BE2C (cell line): ENCODE measurements around the gene RSRP1.
"Not testable (repeated sequence)": the region's sequence is repeated elsewhere in the genome, so short reads cannot be mapped to it uniquely, and the experiment has no call there.

Source experiments
- DNase-seq: peaks from one replicate; pipeline ENCODE4 v3.0.0-alpha.2; 2020
- H3K27me3 ChIP-seq: fragments of 250-450 bp; sonication (Bioruptor Pico); 2 replicates; pipeline ENCODE4 v1.5.1; 2020; ENCODE audit warnings: mild to moderate bottlenecking
- H3K36me3 ChIP-seq: fragments of 250-450 bp; sonication (Bioruptor Pico); 2 replicates; pipeline ENCODE4 v1.5.1; 2020; ENCODE audit warnings: mild to moderate bottlenecking
- H3K4me1 ChIP-seq: fragments of 250-450 bp; sonication (Bioruptor Pico); 2 replicates; pipeline ENCODE4 v1.5.1; 2020
- H3K4me3 ChIP-seq: 2 replicates; pipeline ENCODE4 v1.5.1; 2011; ENCODE audit warnings: low read depth, low read length
- H3K9me3 ChIP-seq: fragments of 250-450 bp; sonication (Bioruptor Pico); 2 replicates; pipeline ENCODE4 v1.5.1; 2020
- CTCF ChIP-seq: IDR thresholded peaks from 2 replicates; pipeline ENCODE4 v1.5.1; 2012; ENCODE audit warnings: mild to moderate bottlenecking, low read depth, low read length

Gene RSRP1

GRCh38 chr1:25243907-25244306, 3.3 kb downstream of the RSRP1 start:
- Histone ChIP-seq H3K4me1 (no peaks in the 10 kb centered on the region), H3K36me3 (peaks cover 23% of the 10 kb centered on the region), H3K4me3 (no peak overlapping the region), H3K9me3 (no peaks in the 10 kb centered on the region), H3K27me3 (no peaks in the 10 kb centered on the region)
- DNase-seq = no peak
- no peak for TF ChIP-seq CTCF

GRCh38 chr1:25239681-25240541, 7.3 kb downstream of the RSRP1 start:
- no peaks in the 10 kb centered on the region for H3K27me3 ChIP-seq
- H3K4me3 ChIP-seq = peak overlapping the region; percentile 73
- H3K9me3 ChIP-seq = no peaks in the 10 kb centered on the region
- no peaks in the 10 kb centered on the region for H3K4me1 ChIP-seq
- DNase-seq = peak; percentile 84
- H3K36me3 ChIP-seq = peaks cover 21% of the 10 kb centered on the region
- TF ChIP-seq CTCF = peak; percentile 53

- peaks cover 9% of the 10 kb centered on the region for H3K36me3 ChIP-seq
- H3K9me3 ChIP-seq = no peaks in the 10 kb centered on the region
- H3K4me1 ChIP-seq = no peaks in the 10 kb centered on the region
- no peak overlapping the region for H3K4me3 ChIP-seq
- H3K27me3 ChIP-seq = no peaks in the 10 kb centered on the region
- no peak for TF ChIP-seq CTCF
- DNase-seq = no peak
These were observed 9.2 kb downstream of the RSRP1 start for GRCh38 chr1:25238046-25238445.

- H3K27me3 ChIP-seq, H3K36me3 ChIP-seq, H3K4me3 ChIP-seq, H3K9me3 ChIP-seq, H3K4me1 ChIP-seq, DNase-seq: not testable (repeated sequence)
These were observed 11.0 kb downstream of the RSRP1 start for GRCh38 chr1:25236261-25236660.

GRCh38 chr1:25235411-25235810, 11.8 kb downstream of the RSRP1 start:
- H3K27me3 ChIP-seq, DNase-seq, H3K36me3 ChIP-seq, H3K4me1 ChIP-seq, H3K4me3 ChIP-seq, H3K9me3 ChIP-seq: not testable (repeated sequence)

GRCh38 chr1:25232866-25233784, 14.1 kb downstream of the RSRP1 start:
- H3K4me3 ChIP-seq = peak overlapping the region; percentile 84
- H3K36me3 ChIP-seq = no peaks in the 10 kb centered on the region
- DNase-seq = peak; percentile 63
- H3K9me3 ChIP-seq = no peaks in the 10 kb centered on the region
- H3K27me3 ChIP-seq = no peaks in the 10 kb centered on the region
- no peak for TF ChIP-seq CTCF
- H3K4me1 ChIP-seq = no peaks in the 10 kb centered on the region
